Mammary epithelial cell (primary cell): ENCODE results near the gene SALL4.

Experiments
- EZH2 ChIP-seq: IDR thresholded peaks from 2 replicates; pipeline ENCODE4 v1.6.1; 2012; ENCODE audit warnings: low read length, inconsistent platforms, borderline replicate concordance
- TF ChIP-seq, protein P1 (sequence below), 2 donors: IDR thresholded peaks in 1 of 2; conservative IDR thresholded peaks in 1 of 2; 2 replicates each; pipeline ENCODE4 v1.5.1; 2011 to 2012; ENCODE audit warnings: inconsistent platforms in 2 of 2, low read length in 2 of 2, mild to moderate bottlenecking in 2 of 2, control low read depth in 1 of 2, low read depth in 1 of 2; ENCODE audit not compliant: insufficient read depth in 1 of 2; ENCODE audit errors: extremely low read depth in 1 of 2

DNA sequence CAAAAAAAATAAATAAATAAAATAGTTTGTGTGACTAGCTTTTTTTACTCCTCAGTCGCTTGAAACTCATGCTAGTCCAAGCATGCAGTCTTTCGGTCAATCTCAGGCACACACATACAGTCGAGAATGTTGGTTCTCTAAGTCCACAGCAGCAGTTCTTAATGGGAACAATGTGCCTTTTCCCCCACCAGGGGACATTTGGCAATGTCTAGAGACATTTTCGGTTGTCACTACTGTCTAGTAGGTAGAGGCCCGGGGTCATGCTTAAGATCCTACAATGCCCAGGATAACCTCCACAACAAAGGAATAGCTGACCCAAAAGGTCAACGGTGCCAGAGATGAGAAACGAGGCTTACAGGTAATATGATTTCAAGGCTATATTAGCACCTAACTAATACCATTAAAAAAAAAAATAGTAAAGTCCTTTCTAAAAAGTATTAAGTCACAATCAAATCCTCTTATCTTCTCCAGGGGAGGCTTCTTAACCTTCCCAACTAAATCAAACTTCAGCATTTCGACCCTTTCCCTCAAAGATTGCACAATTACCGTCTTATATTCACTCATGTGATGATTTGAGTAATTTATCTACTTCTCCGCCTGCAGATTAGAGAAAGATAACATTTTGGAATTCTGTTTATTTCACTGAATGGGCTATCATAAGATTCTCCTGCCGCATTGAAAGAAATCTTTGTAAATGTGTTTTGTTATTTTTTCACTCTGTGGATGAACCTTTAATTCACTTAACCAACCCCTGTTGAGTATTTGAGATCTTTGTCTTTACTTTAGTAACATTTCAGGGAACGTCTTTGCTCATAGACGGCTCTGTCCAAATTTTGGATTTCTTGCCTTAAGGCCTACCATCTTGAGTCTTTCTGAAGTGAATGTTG is 8.1 kb upstream of the SALL4 start:
- no peak for TF ChIP-seq EZH2
- TF ChIP-seq, protein P1, sequence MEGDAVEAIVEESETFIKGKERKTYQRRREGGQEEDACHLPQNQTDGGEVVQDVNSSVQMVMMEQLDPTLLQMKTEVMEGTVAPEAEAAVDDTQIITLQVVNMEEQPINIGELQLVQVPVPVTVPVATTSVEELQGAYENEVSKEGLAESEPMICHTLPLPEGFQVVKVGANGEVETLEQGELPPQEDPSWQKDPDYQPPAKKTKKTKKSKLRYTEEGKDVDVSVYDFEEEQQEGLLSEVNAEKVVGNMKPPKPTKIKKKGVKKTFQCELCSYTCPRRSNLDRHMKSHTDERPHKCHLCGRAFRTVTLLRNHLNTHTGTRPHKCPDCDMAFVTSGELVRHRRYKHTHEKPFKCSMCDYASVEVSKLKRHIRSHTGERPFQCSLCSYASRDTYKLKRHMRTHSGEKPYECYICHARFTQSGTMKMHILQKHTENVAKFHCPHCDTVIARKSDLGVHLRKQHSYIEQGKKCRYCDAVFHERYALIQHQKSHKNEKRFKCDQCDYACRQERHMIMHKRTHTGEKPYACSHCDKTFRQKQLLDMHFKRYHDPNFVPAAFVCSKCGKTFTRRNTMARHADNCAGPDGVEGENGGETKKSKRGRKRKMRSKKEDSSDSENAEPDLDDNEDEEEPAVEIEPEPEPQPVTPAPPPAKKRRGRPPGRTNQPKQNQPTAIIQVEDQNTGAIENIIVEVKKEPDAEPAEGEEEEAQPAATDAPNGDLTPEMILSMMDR (conservative IDR thresholded peaks at IDR 0.05 in 1 of 2, IDR thresholded peaks at IDR 0.05 in 1 of 2; ENCODE audit: extremely low read depth in 1 of 2, insufficient read depth in 1 of 2, low read depth in 1 of 2, low read length in 2 of 2): no peak
